CD4-positive, alpha-beta T cell (primary cell): ENCODE data around the gene PKN2. TPM values are rescaled to one million over a fixed set of nuclear protein-coding genes. Genes with fewer than 3 reads are reported as not detected.

Experiments used
- ATAC-seq: fragments of 200-7000 bp; cut with Tn5 transposase; one replicate; pipeline ENCODE4 v1.10.0; 2022; ENCODE audit warnings: mild to moderate bottlenecking; ENCODE audit not compliant: poor library complexity
- CTCF ChIA-PET: fragments of 350-600 bp; sonication (Branson Sonifier 250); formaldehyde crosslinking; loops from one replicate; lab custom pipeline; 2021; ENCODE audit warnings: antibody characterized with exemption, inconsistent platforms; lab: Charles Lee
- POLR2A ChIA-PET: fragments of 350-600 bp; sonication (Branson Sonifier 250); formaldehyde crosslinking; loops from one replicate; lab custom pipeline; 2021; ENCODE audit warnings: antibody characterized with exemption, inconsistent platforms; lab: Charles Lee
- DNase-seq, 14 experiments: peaks; one replicate each; pipeline ENCODE4 v3.0.0-alpha.2; 2013 to 2020; ENCODE audit warnings: mixed read lengths in 2 of 14
- H3K27ac ChIP-seq, 2 donors: one replicate each; pipeline versions ENCODE4 v1.5.1 to v1.7.0; 2013; ENCODE audit warnings: low read length in 2 of 2, low read depth in 1 of 2, mild to moderate bottlenecking in 1 of 2
- H3K27me3 ChIP-seq, 2 experiments: 1 replicate in 1 of 2; 2 replicates in 1 of 2; pipeline versions ENCODE4 v1.6.1 to v1.7.0; 2013; ENCODE audit warnings: low read length in 2 of 2, control low read depth in 1 of 2, mild to moderate bottlenecking in 1 of 2, moderate library complexity in 1 of 2; ENCODE audit not compliant: insufficient read depth in 2 of 2, control insufficient read depth in 1 of 2
- H3K36me3 ChIP-seq: one replicate; pipeline ENCODE4 v1.6.1; 2013; ENCODE audit warnings: low read length, control low read depth; ENCODE audit not compliant: insufficient read depth
- H3K4me1 ChIP-seq: one replicate; pipeline ENCODE4 v1.6.1; 2013; ENCODE audit warnings: low read length, control low read depth; ENCODE audit not compliant: insufficient read depth
- H3K4me3 ChIP-seq: one replicate; pipeline ENCODE4 v1.5.1; 2013; ENCODE audit warnings: mild to moderate bottlenecking, low read length, moderate library complexity
- H3K9me3 ChIP-seq, 2 experiments: 1 replicate in 1 of 2; 2 replicates in 1 of 2; pipeline versions ENCODE4 v1.6.1 to v1.7.0; 2013; ENCODE audit warnings: low read length in 2 of 2, mild to moderate bottlenecking in 2 of 2, control low read depth in 1 of 2, moderate library complexity in 1 of 2; ENCODE audit not compliant: control insufficient read depth in 1 of 2, insufficient read depth in 1 of 2
- H3K27ac Mint-ChIP-seq: one replicate; pipeline ENCODE4 v1.8.0; 2020; ENCODE audit warnings: mixed read lengths
- H3K27me3 Mint-ChIP-seq: one replicate; pipeline ENCODE4 v1.8.0; 2021; ENCODE audit warnings: mixed read lengths
- H3K36me3 Mint-ChIP-seq: one replicate; pipeline ENCODE4 v1.8.0; 2021; ENCODE audit warnings: low read depth, mixed read lengths
- H3K4me1 Mint-ChIP-seq: one replicate; pipeline ENCODE4 v1.8.0; 2021; ENCODE audit warnings: low read depth, mixed read lengths
- H3K4me3 Mint-ChIP-seq: one replicate; pipeline ENCODE4 v1.8.0; 2020; ENCODE audit warnings: mild to moderate bottlenecking, mixed read lengths
- H3K9me3 Mint-ChIP-seq: one replicate; pipeline ENCODE4 v1.8.0; 2020; ENCODE audit warnings: mixed read lengths
- CTCF ChIP-seq: fragments of 200-600 bp; IDR thresholded peaks from one replicate; pipeline ENCODE4 v1.8.0; 2022; ENCODE audit warnings: antibody characterized with exemption, mild to moderate bottlenecking
- intact Hi-C, 2 experiments: fragments of 100-400 bp; cut with DNase I in 1 of 2; cut with micrococcal nuclease in 1 of 2; formaldehyde crosslinking; loops; one replicate each; pipeline versions ENCODE4 v1.15.1 to v1.9.0; 2023 to 2025; cut with DNase I, micrococcal nuclease
- polyA plus RNA-seq, 2 donors: library from polyadenylated mRNA; unstranded; fragments of 120-200 nt; gene quantifications; one replicate each; pipeline ENCODE4 v1.2.1, GENCODE V29; 2013
- total RNA-seq, 174 experiments: library from RNA in 2 of 174; stranded (reverse) in 2 of 174; gene quantifications; one replicate each; pipeline ENCODE4 v1.2.3 and lab custom pipeline; 2021 to 2026

PKN2 gene
- total RNA-seq (10 to 100 TPM; 38.8 to 41.4 TPM), total RNA-seq (lab: John Stamatoyannopoulos, UW) (29.3 to 117 (median 73.7) reads per million in 172 experiments)
- polyA plus RNA-seq (2013, experiment 1 of 2) = 28.6 TPM
- 28.9 TPM for polyA plus RNA-seq (2013, experiment 2 of 2)

- Mint-ChIP-seq H3K4me3 (peak within 1 kb of the TSS; percentile 93), H3K27ac (peak within 1 kb of the TSS; percentile 95), H3K36me3 (peaks cover 32% of the 10 kb centered on the region), H3K27me3 (no peaks in the 10 kb centered on the region), H3K9me3 (no peaks in the 10 kb centered on the region), H3K4me1 (peaks cover 45% of the 10 kb centered on the region)
- Histone ChIP-seq H3K27me3 (no peaks in the 10 kb centered on the region), H3K27ac (peak within 1 kb of the TSS; percentile 92 to 94), H3K4me1 (peaks cover 15% of the 10 kb centered on the region), H3K36me3 (no peaks in the 10 kb centered on the region), H3K4me3 (peak within 1 kb of the TSS; percentile 95), H3K9me3 (no peaks in the 10 kb centered on the region)
- DNase-seq (peak; percentile 93 to 100 (median 96)), ATAC-seq (peak; percentile 93)
- intact Hi-C loops = loop anchor here (2.0 to 10.0 kb wide), 4 partner anchors 25 to 1357 kb away; partner anchors contain the start of genes GTF2B (in 2 of the 2), LMO4 (in 1 of the 2) and ZNF326 (in 1 of the 2)
- TF ChIP-seq CTCF = peak; percentile 31
- ChIA-PET POLR2A (interaction anchor here (0.8 to 3.5 kb wide), 19 partner anchors 10 to 1980 kb away, joined by 3 to 31 read pairs (median 7); partner anchors contain the start of genes GTF2B, HS2ST1, SELENOF and SH3GLB1), CTCF (interaction anchor here (0.7 to 2.2 kb wide), 7 partner anchors 10 to 1979 kb away, joined by 3 to 9 read pairs (median 5); partner anchors contain the start of gene SH3GLB1)
Measured at GRCh38 chr1:88683541-88684481, at the start of gene PKN2. PKN2 (plus strand) TSS chr1:88684273; CDS start chr1:88684581, 308 bp downstream.

- no peaks in the 10 kb centered on the region for H3K4me1 ChIP-seq
- Mint-ChIP-seq H3K27ac (no peak overlapping the region), H3K4me3 (no peak overlapping the region), H3K9me3 (peaks cover 15% of the 10 kb centered on the region), H3K4me1 (no peaks in the 10 kb centered on the region), H3K36me3 (no peaks in the 10 kb centered on the region), H3K27me3 (peaks cover 7% of the 10 kb centered on the region)
- no peaks in the 10 kb centered on the region for H3K27me3 ChIP-seq
- ATAC-seq (no peak), DNase-seq (no peak)
- H3K27ac ChIP-seq = no peak overlapping the region
- ChIA-PET POLR2A (no interaction called here), CTCF (no interaction called here)
- no peaks in the 10 kb centered on the region for H3K36me3 ChIP-seq
- intact Hi-C loops = no loop called here
- peaks cover 14 to 29% of the 10 kb centered on the region in 2 experiments for H3K9me3 ChIP-seq
- no peak for TF ChIP-seq CTCF
- H3K4me3 ChIP-seq = no peak overlapping the region
Measured at GRCh38 chr1:88634538-88634937, 49.5 kb upstream of the PKN2 start.

- peaks cover 20% of the 10 kb centered on the region for H3K27me3 Mint-ChIP-seq
- H3K36me3 ChIP-seq = no peaks in the 10 kb centered on the region
- no peak overlapping the region for H3K27ac ChIP-seq
- H3K4me3 Mint-ChIP-seq = no peak overlapping the region
- no peaks in the 10 kb centered on the region for H3K4me1 Mint-ChIP-seq
- H3K9me3 ChIP-seq = peaks cover 9 to 19% of the 10 kb centered on the region in 2 experiments
- no peaks in the 10 kb centered on the region for H3K36me3 Mint-ChIP-seq
- no peaks in the 10 kb centered on the region for H3K27me3 ChIP-seq
- intact Hi-C loops = no loop called here
- DNase-seq = no peak
- no peak overlapping the region for H3K4me3 ChIP-seq
- POLR2A ChIA-PET = no interaction called here
- peaks cover 8% of the 10 kb centered on the region for H3K9me3 Mint-ChIP-seq
- no peak for TF ChIP-seq CTCF
- ATAC-seq = no peak
- no peak overlapping the region for H3K27ac Mint-ChIP-seq
- CTCF ChIA-PET = no interaction called here
- no peaks in the 10 kb centered on the region for H3K4me1 ChIP-seq
Measured at GRCh38 chr1:88640060-88640459, 44.0 kb upstream of the PKN2 start.
